Skeletal muscle tissue (tissue), 4 donors: ENCODE results near the gene JPH4. TPM values are rescaled to one million over a fixed set of nuclear protein-coding genes. Genes with fewer than 3 reads are reported as not detected.

Source experiments
- H3K27ac ChIP-seq: one replicate; pipeline ENCODE4 v1.7.0; 2013; ENCODE audit warnings: mild to moderate bottlenecking, low read depth, low read length, inconsistent platforms
- H3K27me3 ChIP-seq, 3 donors: one replicate each; pipeline ENCODE4 v1.7.0; 2013; ENCODE audit warnings: low read length in 3 of 3; ENCODE audit not compliant: control insufficient read depth in 3 of 3, insufficient read depth in 3 of 3
- H3K36me3 ChIP-seq, 3 donors: one replicate each; pipeline ENCODE4 v1.7.0; 2013; ENCODE audit warnings: low read length in 3 of 3; ENCODE audit not compliant: control insufficient read depth in 3 of 3, insufficient read depth in 3 of 3
- H3K4me1 ChIP-seq, 3 donors: one replicate each; pipeline ENCODE4 v1.7.0; 2013; ENCODE audit warnings: low read length in 3 of 3, mild to moderate bottlenecking in 3 of 3; ENCODE audit not compliant: control insufficient read depth in 3 of 3, insufficient read depth in 3 of 3
- H3K4me3 ChIP-seq, 3 donors: one replicate each; pipeline ENCODE4 v1.7.0; 2013; ENCODE audit warnings: low read length in 3 of 3
- H3K9ac ChIP-seq, 3 donors: one replicate each; pipeline ENCODE4 v1.7.0; 2013; ENCODE audit warnings: low read length in 3 of 3, mild to moderate bottlenecking in 3 of 3, moderate library complexity in 2 of 3, low read depth in 1 of 3
- H3K9me3 ChIP-seq, 3 donors: one replicate each; pipeline ENCODE4 v1.7.0; 2013; ENCODE audit warnings: low read length in 3 of 3; ENCODE audit not compliant: control insufficient read depth in 3 of 3
- total RNA-seq: library from RNA; depleted of rRNA; stranded (reverse); fragments of >200 nt; gene quantifications from one replicate; pipeline ENCODE4 v1.2.3, GENCODE V29; 2014
- donor health status: Osteomylitis.

Gene JPH4
- total RNA-seq, 1 donor from 2014 or later: 1.0 TPM

- peaks cover 20 to 43% (median 33%) of the 10 kb centered on the region in 3 donors for H3K4me1 ChIP-seq
- no peak overlapping the region for H3K9ac ChIP-seq
- H3K27ac ChIP-seq: no peak overlapping the region
- H3K4me3 ChIP-seq: no peak overlapping the region
- no peaks in the 10 kb centered on the region for H3K9me3 ChIP-seq
- peaks cover 13 to 21% (median 19%) of the 10 kb centered on the region in 3 donors for H3K36me3 ChIP-seq
- no peaks in the 10 kb centered on the region for H3K27me3 ChIP-seq
Observed at GRCh38 chr14:23559926-23560520, 18.6 kb downstream of the JPH4 start.

DNA sequence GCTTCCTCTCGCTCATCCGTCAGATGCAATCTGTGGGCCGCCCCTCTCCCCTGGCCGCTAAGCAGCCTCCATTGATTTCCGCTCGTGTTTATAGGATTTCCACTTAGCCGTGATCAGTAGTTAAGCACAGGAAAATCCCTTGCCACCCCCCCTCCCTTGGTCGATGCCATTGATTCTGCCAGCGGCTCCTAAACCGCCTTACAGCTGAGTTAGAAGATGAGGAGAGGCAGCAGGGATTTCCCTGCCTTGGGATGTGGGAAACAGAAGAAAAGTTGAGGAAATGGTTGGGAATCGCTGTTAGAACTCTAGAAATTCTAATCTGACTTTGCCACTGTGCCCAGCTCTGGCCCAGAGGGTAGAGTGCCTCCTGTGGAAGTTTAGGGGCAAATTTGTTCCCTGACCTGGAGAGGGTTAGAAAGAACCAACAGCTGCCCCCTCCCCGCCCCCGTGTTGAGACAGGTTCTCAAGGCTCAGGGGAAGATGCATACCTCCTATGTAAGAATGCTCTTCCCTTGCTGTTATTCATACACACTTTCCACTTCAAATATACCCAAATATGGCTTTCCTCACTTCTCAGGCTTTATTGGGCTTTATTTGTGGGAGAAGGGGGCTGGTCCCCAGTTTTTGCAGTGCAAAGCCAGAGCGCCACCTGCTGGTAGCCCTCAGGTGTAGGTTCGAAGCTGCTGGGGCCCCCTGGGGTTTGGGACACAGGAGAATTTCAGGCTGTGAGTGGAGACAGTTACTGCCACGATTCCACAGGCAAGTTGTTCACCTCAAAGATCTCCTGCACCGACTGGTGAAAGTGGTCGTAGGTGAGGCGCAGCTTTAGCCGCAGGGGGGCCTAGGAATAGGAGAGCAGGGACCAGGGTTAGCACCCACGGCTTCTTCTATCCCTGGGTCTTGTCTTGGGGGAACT lies 19.3 kb downstream of the JPH4 start:
- no peak overlapping the region for H3K27ac ChIP-seq
- no peaks in the 10 kb centered on the region for H3K27me3 ChIP-seq
- H3K4me3 ChIP-seq: no peak overlapping the region
- H3K4me1 ChIP-seq: peaks cover 20 to 44% (median 33%) of the 10 kb centered on the region in 3 donors
- H3K36me3 ChIP-seq: peaks cover 13 to 21% (median 19%) of the 10 kb centered on the region in 3 donors
- H3K9ac ChIP-seq: peak overlapping the region in 1 of 3 donors; percentile 3
- H3K9me3 ChIP-seq: no peaks in the 10 kb centered on the region

DNA sequence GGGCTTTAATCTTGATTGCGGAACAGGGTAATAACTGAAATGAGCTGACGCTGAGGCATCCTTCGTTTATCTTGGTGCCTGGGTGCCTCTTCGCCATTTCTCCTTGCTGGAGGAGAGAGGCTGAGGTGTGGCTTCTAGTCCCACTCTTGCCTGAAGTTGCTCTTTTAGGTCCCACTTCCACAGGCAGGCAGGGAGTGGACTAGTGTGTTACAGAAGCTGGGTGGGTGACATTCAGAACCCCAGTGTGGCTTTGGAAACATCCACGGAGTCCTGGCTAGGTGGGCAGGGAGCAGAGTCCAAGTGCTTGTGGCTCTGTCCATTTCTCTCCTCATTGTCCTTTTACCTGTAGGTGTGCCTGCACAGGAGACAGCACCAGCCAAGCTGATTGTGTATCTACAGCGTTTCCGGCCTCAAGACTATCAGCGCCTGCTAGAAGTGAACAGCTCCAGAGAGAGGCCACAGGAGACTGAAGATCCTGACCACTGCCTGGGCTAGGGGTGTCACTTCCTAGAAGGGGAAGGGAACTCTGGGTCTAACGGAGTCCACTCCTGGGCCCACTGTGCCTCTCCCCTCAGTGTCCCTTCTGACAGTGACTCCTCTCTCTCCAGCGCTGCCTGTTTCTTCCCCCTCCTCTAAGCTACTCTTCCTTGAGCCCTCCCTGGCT lies 20.1 kb downstream of the JPH4 start:
- Histone ChIP-seq H3K36me3 (peaks cover 13 to 18% (median 15%) of the 10 kb centered on the region in 3 donors), H3K9ac (peak overlapping the region in 1 of 3 donors; percentile 3), H3K4me1 (peaks cover 20 to 44% (median 33%) of the 10 kb centered on the region in 3 donors), H3K4me3 (no peak overlapping the region), H3K27ac (no peak overlapping the region), H3K27me3 (no peaks in the 10 kb centered on the region), H3K9me3 (no peaks in the 10 kb centered on the region)

- Histone ChIP-seq H3K27me3 (no peaks in the 10 kb centered on the region), H3K36me3 (peaks cover 13 to 18% (median 15%) of the 10 kb centered on the region in 3 donors), H3K4me3 (peak overlapping the region in 1 of 3 donors; percentile 30), H3K9ac (peak overlapping the region; percentile 1 to 65 (median 25)), H3K27ac (no peak overlapping the region), H3K4me1 (peaks cover 20 to 44% (median 33%) of the 10 kb centered on the region in 3 donors), H3K9me3 (no peaks in the 10 kb centered on the region)
Observed at GRCh38 chr14:23557946-23558345, 20.6 kb downstream of the JPH4 start.

DNA sequence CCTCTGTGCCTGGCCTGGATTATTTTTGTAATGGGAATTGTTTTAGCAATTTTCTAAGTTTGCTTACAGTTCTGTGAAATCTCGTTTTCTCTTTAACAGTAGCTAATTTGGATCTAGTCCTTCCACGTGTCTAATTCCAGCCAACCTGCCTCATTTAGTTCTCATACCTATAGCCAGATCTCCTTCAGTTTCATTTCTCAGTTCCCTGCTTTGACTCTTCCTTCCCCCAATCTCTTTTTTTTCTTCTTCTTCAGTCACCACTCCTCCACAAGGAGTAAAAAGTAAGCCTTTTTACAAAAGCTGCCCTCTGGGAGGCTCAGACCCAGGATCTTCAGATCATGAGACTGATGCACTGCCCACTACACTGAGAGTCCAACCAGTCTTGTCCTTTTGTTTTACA lies 21.1 kb downstream of the JPH4 start:
- Histone ChIP-seq H3K27me3 (no peaks in the 10 kb centered on the region), H3K9me3 (no peaks in the 10 kb centered on the region), H3K27ac (no peak overlapping the region), H3K36me3 (peaks cover 13 to 18% (median 15%) of the 10 kb centered on the region in 3 donors), H3K4me1 (peaks cover 20 to 44% (median 33%) of the 10 kb centered on the region in 3 donors), H3K9ac (peak overlapping the region; percentile 25 to 97 (median 65)), H3K4me3 (peak overlapping the region in 1 of 3 donors; percentile 30)

DNA sequence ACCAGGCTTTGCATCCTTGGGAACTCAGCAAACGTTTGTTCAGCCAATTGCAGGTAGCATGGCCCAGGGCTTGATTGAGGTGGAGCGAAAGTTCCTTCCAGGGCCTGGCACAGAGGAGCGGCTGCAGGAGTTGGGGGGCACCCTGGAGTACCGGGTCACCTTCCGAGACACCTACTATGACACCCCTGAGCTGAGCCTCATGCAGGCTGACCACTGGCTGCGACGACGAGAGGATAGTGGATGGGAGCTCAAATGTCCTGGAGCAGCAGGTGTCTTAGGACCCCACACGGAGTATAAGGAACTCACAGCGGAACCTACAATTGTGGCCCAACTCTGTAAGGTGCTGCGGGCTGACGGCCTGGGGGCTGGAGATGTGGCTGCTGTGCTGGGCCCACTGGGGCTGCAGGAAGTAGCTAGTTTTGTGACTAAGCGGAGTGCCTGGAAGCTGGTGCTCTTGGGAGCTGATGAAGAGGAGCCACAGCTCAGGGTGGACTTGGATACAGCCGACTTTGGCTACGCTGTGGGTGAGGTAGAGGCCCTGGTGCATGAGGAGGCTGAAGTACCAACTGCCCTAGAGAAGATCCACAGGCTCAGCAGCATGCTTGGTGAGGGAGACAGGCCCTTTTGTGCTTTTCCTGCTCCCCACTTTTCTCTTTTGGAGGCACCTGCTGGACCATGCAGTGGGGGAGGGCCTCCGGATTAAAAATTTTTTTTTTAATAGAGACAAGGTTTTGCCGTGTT lies 21.7 kb downstream of the JPH4 start:
- peak overlapping the region; percentile 97 to 99 (median 97) for H3K9ac ChIP-seq
- H3K27me3 ChIP-seq: no peaks in the 10 kb centered on the region
- peaks cover 19 to 40% (median 30%) of the 10 kb centered on the region in 3 donors for H3K4me1 ChIP-seq
- peaks cover 13 to 18% (median 15%) of the 10 kb centered on the region in 3 donors for H3K36me3 ChIP-seq
- H3K9me3 ChIP-seq: no peaks in the 10 kb centered on the region
- peak overlapping the region; percentile 78 to 98 (median 96) for H3K4me3 ChIP-seq
- H3K27ac ChIP-seq: peak overlapping the region; percentile 96

DNA sequence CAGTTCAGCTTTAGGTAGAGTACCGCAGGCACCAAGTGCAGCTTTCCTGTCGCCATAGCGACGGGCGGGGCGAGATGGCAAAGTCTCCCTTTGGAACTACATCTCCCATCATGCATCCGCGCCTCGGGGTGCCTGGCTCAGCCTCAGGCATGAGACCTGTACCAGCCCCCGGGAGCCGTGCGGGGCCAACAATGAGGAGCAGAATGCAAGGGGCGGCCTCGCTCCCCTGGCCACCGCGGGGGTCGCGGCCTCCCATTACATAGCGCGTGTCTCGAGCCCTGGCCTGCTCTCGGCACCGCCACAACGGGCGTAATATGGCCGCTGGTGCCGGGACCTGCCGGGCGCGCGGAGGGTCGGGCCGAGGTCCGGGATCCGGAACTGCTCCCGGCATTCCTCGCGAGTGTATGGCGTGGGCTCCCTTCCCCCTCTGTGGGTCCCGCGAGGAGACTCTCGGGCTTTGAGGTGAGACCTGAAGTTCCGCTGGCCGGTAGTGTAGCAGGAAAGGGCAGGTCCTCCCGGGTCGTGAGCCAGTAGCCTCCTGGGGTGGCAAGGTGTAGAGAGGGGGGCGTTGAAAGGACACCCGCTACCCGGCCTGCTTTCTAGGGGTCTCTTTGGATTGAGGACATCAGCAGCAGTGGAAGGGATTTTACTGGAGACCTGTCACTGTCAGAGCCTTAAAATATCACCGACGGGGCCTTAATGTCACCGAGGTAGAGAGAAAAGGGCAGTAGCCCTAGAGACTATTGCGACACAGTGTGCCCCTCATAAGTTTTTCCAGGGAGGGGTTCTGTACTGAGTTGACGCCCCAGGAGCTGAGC lies 22.5 kb downstream of the JPH4 start, which contains the start of gene THTPA:
Gene THTPA (plus strand): TSS at position 390 of the 818 bp plus-strand sequence. CDS start 487 bp downstream, outside the sequence.
- Histone ChIP-seq H3K4me3 (peak within 1 kb of the TSS; percentile 78 to 98 (median 96)), H3K27me3 (no peaks in the 10 kb centered on the region)

GRCh38 chr14:23555533-23555881 lies 23.1 kb downstream of the JPH4 start:
- Histone ChIP-seq H3K36me3 (peaks cover 13 to 18% (median 15%) of the 10 kb centered on the region in 3 donors), H3K9ac (peak overlapping the region; percentile 97 to 99 (median 97)), H3K9me3 (no peaks in the 10 kb centered on the region), H3K27me3 (peaks cover 0 to under 1% (median 0%) of the 10 kb centered on the region in 3 donors), H3K4me3 (peak overlapping the region; percentile 78 to 98 (median 96)), H3K27ac (peak overlapping the region; percentile 96), H3K4me1 (peaks cover 26 to 41% (median 27%) of the 10 kb centered on the region in 3 donors)

More for the DNA sequence above, 22.5 kb downstream of the JPH4 start, which contains the start of gene THTPA:
- H3K27ac ChIP-seq: peak within 1 kb of the TSS; percentile 96
- H3K36me3 ChIP-seq: peaks cover 13 to 18% (median 15%) of the 10 kb centered on the region in 3 donors
- peak within 1 kb of the TSS; percentile 97 to 99 (median 97) for H3K9ac ChIP-seq
- H3K4me1 ChIP-seq: peaks cover 22 to 38% (median 24%) of the 10 kb centered on the region in 3 donors
- H3K9me3 ChIP-seq: no peaks in the 10 kb centered on the region
